ENCODE results near the gene HPSE2.
"Not testable (repeated sequence)": the region's sequence is repeated elsewhere in the genome, so short reads cannot be mapped to it uniquely, and the experiment has no call there.

Gene HPSE2

GRCh38 chr10:98910048-98910447, 325.6 kb downstream of the HPSE2 start:
- no peak for TF ChIP-seq POLR2A (IDR thresholded peaks at IDR 0.05; ENCODE audit: low read depth, low read length)
- FAIRE-seq (no peak), DNase-seq (ENCODE audit: insufficient read length, low spot score) (no peak)

DNA sequence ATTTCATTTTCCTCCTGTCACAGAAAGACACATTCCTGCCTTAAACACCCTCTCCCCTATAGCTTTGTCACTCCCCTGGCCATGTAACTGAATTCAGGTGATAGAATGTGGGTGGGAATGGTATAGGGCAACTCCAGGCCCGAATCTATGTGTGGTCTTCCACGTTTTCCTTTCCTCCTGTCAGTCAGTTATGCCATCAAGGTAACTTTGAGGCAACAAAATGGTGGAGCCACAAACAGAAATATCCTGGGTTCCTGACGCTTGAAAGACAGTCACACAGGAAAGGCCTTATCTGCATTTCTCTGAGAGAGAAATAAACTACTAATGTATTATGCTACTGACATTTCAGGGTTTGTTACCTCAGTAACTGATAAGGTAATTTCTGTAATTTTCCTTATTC, 326.8 kb downstream of the HPSE2 start:
- FAIRE-seq, result no peak
- no peak for TF ChIP-seq POLR2A (IDR thresholded peaks at IDR 0.05; ENCODE audit: low read depth, low read length)
- DNase-seq (ENCODE audit: insufficient read length, low spot score), result no peak

- not testable (repeated sequence) for DNase-seq (ENCODE audit: insufficient read length, low spot score); FAIRE-seq
Observed at GRCh38 chr10:98908247-98908646, 327.4 kb downstream of the HPSE2 start.

GRCh38 chr10:98901441-98902110, 334.1 kb downstream of the HPSE2 start:
- DNase-seq (ENCODE audit: insufficient read length, low spot score) (no peak), FAIRE-seq (no peak)
- TF ChIP-seq POLR2A (IDR thresholded peaks at IDR 0.05; ENCODE audit: low read depth, low read length), result no peak

DNA sequence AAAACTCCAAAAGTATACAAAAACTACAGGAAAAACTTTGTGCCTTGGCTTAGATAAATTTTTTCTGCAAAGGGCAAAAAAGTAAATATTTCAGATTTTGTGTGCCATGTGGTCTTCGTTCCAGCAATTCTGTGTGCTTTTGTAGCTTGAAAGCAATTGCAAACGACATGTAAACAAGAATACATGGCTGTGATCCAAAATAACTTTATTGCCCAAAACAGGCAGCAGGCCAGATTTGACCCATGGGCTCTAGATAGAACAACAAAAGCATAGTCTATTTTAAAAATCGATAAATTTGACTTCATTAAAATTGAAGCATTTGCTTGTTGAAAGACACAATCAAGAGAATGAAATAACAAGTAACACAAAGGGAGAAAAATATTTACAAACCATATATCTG, 336.6 kb downstream of the HPSE2 start:
- FAIRE-seq (no peak), DNase-seq (ENCODE audit: insufficient read length, low spot score) (no peak)
- TF ChIP-seq POLR2A (IDR thresholded peaks at IDR 0.05; ENCODE audit: low read depth, low read length), result no peak

DNA sequence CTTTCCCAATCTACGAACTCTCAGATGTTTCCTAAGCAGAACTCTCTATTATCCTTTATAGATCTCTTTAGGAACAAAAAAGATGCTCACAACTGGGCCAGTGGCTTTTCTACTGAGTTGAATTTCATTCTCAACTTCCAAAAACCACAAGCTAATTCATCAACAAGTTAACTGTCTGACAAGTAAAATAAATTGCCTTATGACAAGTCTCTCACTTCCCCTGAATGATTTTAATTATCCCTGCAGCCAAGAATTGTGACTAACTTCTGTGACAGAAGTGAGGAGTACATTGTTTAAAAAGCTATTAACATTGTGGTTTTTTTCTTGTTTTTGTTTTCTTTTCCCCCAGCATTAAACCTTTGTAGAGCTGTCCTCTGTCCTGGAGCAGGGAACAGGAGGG, 343.1 kb downstream of the HPSE2 start:
- TF ChIP-seq POLR2A (IDR thresholded peaks at IDR 0.05; ENCODE audit: low read depth, low read length), result no peak
- FAIRE-seq, result no peak
- no peak for DNase-seq (ENCODE audit: insufficient read length, low spot score)

DNA sequence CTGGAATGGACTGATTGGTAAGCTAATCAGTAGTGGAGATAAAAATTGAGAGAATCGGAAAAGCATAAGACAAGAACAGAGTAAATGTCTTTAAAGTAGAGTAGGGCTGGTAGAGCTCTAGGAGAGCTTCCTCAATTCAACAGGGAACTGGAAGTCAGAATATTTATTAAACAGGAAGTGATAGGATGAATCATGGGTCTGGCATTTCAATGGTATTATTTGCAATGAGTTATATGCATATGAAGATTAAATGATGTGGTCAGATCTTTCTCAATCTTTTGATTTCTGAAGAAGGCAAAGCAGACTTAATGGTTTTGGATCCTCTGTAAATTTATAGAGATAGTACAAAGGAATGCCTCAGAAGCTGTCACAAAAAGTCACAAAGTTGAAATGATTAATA, 349.0 kb downstream of the HPSE2 start:
- no peak for FAIRE-seq
- no peak for TF ChIP-seq POLR2A (IDR thresholded peaks at IDR 0.05; ENCODE audit: low read depth, low read length)
- no peak for DNase-seq (ENCODE audit: insufficient read length, low spot score)

DNA sequence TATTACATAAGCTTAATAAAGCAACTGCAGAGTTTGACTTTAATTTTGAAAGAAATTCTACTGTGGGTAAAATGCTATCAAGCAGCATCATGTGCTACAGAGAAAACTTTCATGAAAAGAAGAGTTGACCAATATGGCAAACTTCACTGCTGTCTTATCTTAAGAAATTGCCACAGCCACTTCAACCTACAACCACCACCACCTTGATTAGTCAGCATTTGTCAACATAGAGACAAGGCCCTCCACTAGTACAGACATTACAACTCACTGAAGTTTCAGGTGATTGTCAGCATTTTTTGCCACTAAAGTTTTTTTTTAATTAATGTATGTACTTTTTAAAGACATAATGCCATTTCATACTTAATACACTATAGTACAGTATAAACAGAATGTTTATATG, 350.3 kb downstream of the HPSE2 start:
- no peak for FAIRE-seq
- DNase-seq (ENCODE audit: insufficient read length, low spot score), result no peak
- TF ChIP-seq POLR2A (IDR thresholded peaks at IDR 0.05; ENCODE audit: low read depth, low read length), result no peak

DNA sequence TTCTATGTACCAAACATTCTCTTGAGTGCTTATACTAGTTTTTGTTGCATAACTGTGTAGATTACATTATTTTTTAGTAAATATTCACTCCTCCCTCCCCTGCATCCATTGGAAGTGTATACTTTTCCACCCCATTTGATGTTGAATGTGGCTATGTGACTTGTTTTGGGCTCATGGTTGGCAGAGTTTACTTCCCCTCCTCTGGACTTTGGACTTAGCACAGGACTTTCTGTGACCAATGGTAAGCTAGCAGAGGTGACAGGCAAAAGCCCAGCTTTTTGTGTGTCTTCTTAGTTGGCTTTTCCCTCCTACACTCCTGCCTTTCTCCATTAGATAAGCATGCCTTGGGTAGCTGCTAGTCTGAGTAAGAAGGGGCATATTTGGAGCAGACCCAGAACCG, 353.9 kb downstream of the HPSE2 start:
- DNase-seq (ENCODE audit: insufficient read length, low spot score), result no peak
- no peak for FAIRE-seq
- TF ChIP-seq POLR2A (IDR thresholded peaks at IDR 0.05; ENCODE audit: low read depth, low read length), result no peak

GRCh38 chr10:98880971-98881370, 354.7 kb downstream of the HPSE2 start:
- FAIRE-seq (no peak), DNase-seq (ENCODE audit: insufficient read length, low spot score) (no peak)
- no peak for TF ChIP-seq POLR2A (IDR thresholded peaks at IDR 0.05; ENCODE audit: low read depth, low read length)

DNA sequence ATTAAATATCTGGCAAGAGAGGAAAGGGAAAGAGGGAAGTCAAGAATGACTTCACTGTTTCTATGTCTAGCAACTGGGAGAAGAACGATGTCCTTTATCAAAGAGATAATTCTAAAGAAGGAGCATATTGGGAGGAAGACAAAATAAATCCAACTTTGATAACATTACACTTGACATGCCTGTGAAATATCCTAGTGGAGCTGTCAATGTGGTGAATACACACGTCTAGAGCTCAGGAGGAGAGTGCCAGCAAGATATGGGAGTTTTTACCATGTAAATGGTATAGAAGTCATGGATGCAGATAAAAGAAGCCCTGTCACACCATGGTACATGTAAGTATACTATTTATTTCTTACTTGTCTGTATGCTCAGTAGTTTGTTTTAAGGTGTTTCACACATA, 356.7 kb downstream of the HPSE2 start:
- FAIRE-seq, result no peak
- no peak for DNase-seq (ENCODE audit: insufficient read length, low spot score)
- no peak for TF ChIP-seq POLR2A (IDR thresholded peaks at IDR 0.05; ENCODE audit: low read depth, low read length)

DNA sequence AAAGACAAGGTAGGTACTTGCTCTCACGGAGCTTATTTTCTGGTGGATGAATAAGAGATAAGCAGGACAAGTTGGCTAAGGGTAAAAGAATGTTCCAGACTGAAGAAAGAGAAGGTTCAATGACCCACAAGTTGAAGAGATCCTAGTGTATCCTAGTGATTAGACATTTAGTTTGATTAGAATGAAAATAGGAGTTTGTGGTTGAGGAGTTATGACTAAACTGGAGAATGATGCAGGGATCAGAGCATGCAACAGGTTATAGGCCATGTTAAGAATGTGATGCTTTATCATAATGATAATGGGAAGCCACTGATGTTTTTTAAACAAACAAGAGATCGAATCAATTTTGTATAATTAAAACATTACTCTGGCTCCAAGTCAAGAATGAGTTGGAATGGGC, 357.2 kb downstream of the HPSE2 start:
- TF ChIP-seq POLR2A (IDR thresholded peaks at IDR 0.05; ENCODE audit: low read depth, low read length), result no peak
- no peak for FAIRE-seq
- no peak for DNase-seq (ENCODE audit: insufficient read length, low spot score)

GRCh38 chr10:98861962-98862361, 373.7 kb downstream of the HPSE2 start:
- no peak for TF ChIP-seq POLR2A (IDR thresholded peaks at IDR 0.05; ENCODE audit: low read depth, low read length)
- DNase-seq (ENCODE audit: insufficient read length, low spot score), result no peak
- FAIRE-seq, result no peak

- no peak for TF ChIP-seq POLR2A (IDR thresholded peaks at IDR 0.05; ENCODE audit: low read depth, low read length)
- DNase-seq (ENCODE audit: insufficient read length, low spot score) (no peak), FAIRE-seq (no peak)
Observed at GRCh38 chr10:98858525-98858924, 377.1 kb downstream of the HPSE2 start.

- DNase-seq (ENCODE audit: insufficient read length, low spot score), result no peak
- no peak for TF ChIP-seq POLR2A (IDR thresholded peaks at IDR 0.05; ENCODE audit: low read depth, low read length)
Observed at GRCh38 chr10:98855403-98856189, 380.1 kb downstream of the HPSE2 start.

More at GRCh38 chr10:98855403-98856189, 380.1 kb downstream of the HPSE2 start:
- no peak for FAIRE-seq

Data from H54 (cell line).